HEK293T (cell line): ENCODE measurements around the gene KRT6B.

Experiments
- ARNT ChIP-seq: fragments of 450-650 bp; IDR thresholded peaks from 2 replicates; pipeline ENCODE4 v1.6.1; 2017; ENCODE audit warnings: mild to moderate bottlenecking
- BHLHE40 ChIP-seq: fragments of 450-650 bp; IDR thresholded peaks from 2 replicates; pipeline ENCODE4 v1.6.1; 2016; ENCODE audit warnings: mild to moderate bottlenecking, moderate library complexity, borderline replicate concordance
- ELF4 ChIP-seq: fragments of 450-650 bp; IDR thresholded peaks from 2 replicates; pipeline ENCODE4 v1.6.1; 2017; ENCODE audit warnings: antibody characterized with exemption
- FOXA1 ChIP-seq: fragments of 450-650 bp; IDR thresholded peaks from 2 replicates; pipeline ENCODE4 v1.6.1; 2016; ENCODE audit warnings: mild to moderate bottlenecking
- FOXK2 ChIP-seq: fragments of 450-650 bp; IDR thresholded peaks from 2 replicates; pipeline ENCODE4 v1.6.1; 2016; ENCODE audit warnings: mild to moderate bottlenecking
- FOXM1 ChIP-seq: fragments of 450-650 bp; IDR thresholded peaks from 2 replicates; pipeline ENCODE4 v1.6.1; 2017; ENCODE audit warnings: mild to moderate bottlenecking, borderline replicate concordance
- HDGF ChIP-seq: fragments of 450-650 bp; IDR thresholded peaks from 2 replicates; pipeline ENCODE4 v1.6.1; 2017; ENCODE audit warnings: antibody characterized with exemption, borderline replicate concordance
- L3MBTL2 ChIP-seq: fragments of 450-650 bp; conservative IDR thresholded peaks from 2 replicates; pipeline ENCODE4 v1.6.1; 2016; ENCODE audit warnings: mild to moderate bottlenecking
- LEF1 ChIP-seq: fragments of 450-650 bp; IDR thresholded peaks from 2 replicates; pipeline ENCODE4 v1.6.1; 2017; ENCODE audit warnings: mild to moderate bottlenecking, borderline replicate concordance
- NFRKB ChIP-seq: fragments of 450-650 bp; IDR thresholded peaks from 2 replicates; pipeline ENCODE4 v1.6.1; 2016; ENCODE audit warnings: mild to moderate bottlenecking, moderate library complexity
- PKNOX1 ChIP-seq: fragments of 450-650 bp; IDR thresholded peaks from 2 replicates; pipeline ENCODE4 v1.6.1; 2016
- SP1 ChIP-seq: fragments of 450-650 bp; IDR thresholded peaks from 2 replicates; pipeline ENCODE4 v1.6.1; 2017
- SUZ12 ChIP-seq: fragments of 450-650 bp; IDR thresholded peaks from 2 replicates; pipeline ENCODE4 v1.6.1; 2016; ENCODE audit warnings: mild to moderate bottlenecking
- TARDBP ChIP-seq: fragments of 450-650 bp; IDR thresholded peaks from 2 replicates; pipeline ENCODE4 v1.6.1; 2016

- TF ChIP-seq FOXM1 = no peak
- TF ChIP-seq SP1 = no peak
- TF ChIP-seq BHLHE40 = no peak
- TF ChIP-seq HDGF = no peak
- no peak for TF ChIP-seq ARNT
- TF ChIP-seq PKNOX1 = no peak
- TF ChIP-seq SUZ12 = no peak
- TF ChIP-seq ELF4 = no peak
- TF ChIP-seq NFRKB = no peak
- no peak for TF ChIP-seq FOXA1
- no peak for TF ChIP-seq FOXK2
- no peak for TF ChIP-seq TARDBP
- no peak for TF ChIP-seq LEF1
- TF ChIP-seq L3MBTL2 = no peak
Measured at GRCh38 chr12:52497975-52498374, 46.0 kb upstream of the KRT6B start.
